ENCODE data around the gene SPPL3.

Gene SPPL3

GRCh38 chr12:120790114-120790513 is 114.0 kb downstream of the SPPL3 start:
- Histone ChIP-seq H3K36me3 (ENCODE audit: insufficient read depth, low read length) (peaks cover 4% of the 10 kb centered on the region), H3K9ac (ENCODE audit: low read depth, low read length) (no peak overlapping the region), H3K4me3 (ENCODE audit: low read length) (no peak overlapping the region), H3K9me3 (replicated peaks; ENCODE audit: low read length) (peaks cover 4% of the 10 kb centered on the region), H3K4me2 (ENCODE audit: low read length) (no peak overlapping the region), H3K27me3 (ENCODE audit: control insufficient read depth, insufficient read depth, low read length) (no peaks in the 10 kb centered on the region), H3K4me1 (ENCODE audit: control insufficient read depth, insufficient read depth, low read length) (no peaks in the 10 kb centered on the region)

GRCh38 chr12:120787889-120788288 is 116.3 kb downstream of the SPPL3 start:
- no peaks in the 10 kb centered on the region for H3K9me3 ChIP-seq (replicated peaks; ENCODE audit: low read length)
- H3K27me3 ChIP-seq (ENCODE audit: control insufficient read depth, insufficient read depth, low read length), result no peaks in the 10 kb centered on the region
- no peak overlapping the region for H3K4me2 ChIP-seq (ENCODE audit: low read length)
- H3K4me1 ChIP-seq (ENCODE audit: control insufficient read depth, insufficient read depth, low read length), result peaks cover 4% of the 10 kb centered on the region
- no peak overlapping the region for H3K9ac ChIP-seq (ENCODE audit: low read depth, low read length)
- no peak overlapping the region for H3K4me3 ChIP-seq (ENCODE audit: low read length)
- peaks cover 4% of the 10 kb centered on the region for H3K36me3 ChIP-seq (ENCODE audit: insufficient read depth, low read length)

- H3K36me3 ChIP-seq (ENCODE audit: insufficient read depth, low read length), result peaks cover 12% of the 10 kb centered on the region
- no peak overlapping the region for H3K4me3 ChIP-seq (ENCODE audit: low read length)
- peaks cover 13% of the 10 kb centered on the region for H3K4me1 ChIP-seq (ENCODE audit: control insufficient read depth, insufficient read depth, low read length)
- H3K9ac ChIP-seq (ENCODE audit: low read depth, low read length), result no peak overlapping the region
- no peaks in the 10 kb centered on the region for H3K27me3 ChIP-seq (ENCODE audit: control insufficient read depth, insufficient read depth, low read length)
- no peak overlapping the region for H3K4me2 ChIP-seq (ENCODE audit: low read length)
- H3K9me3 ChIP-seq (replicated peaks; ENCODE audit: low read length), result no peaks in the 10 kb centered on the region
Observed at GRCh38 chr12:120784804-120785203, 119.4 kb downstream of the SPPL3 start.

- H3K4me2 ChIP-seq (ENCODE audit: low read length), result peak overlapping the region; percentile 30
- H3K9me3 ChIP-seq (replicated peaks; ENCODE audit: low read length), result no peaks in the 10 kb centered on the region
- H3K36me3 ChIP-seq (ENCODE audit: insufficient read depth, low read length), result peaks cover 12% of the 10 kb centered on the region
- H3K27me3 ChIP-seq (ENCODE audit: control insufficient read depth, insufficient read depth, low read length), result no peaks in the 10 kb centered on the region
- no peak overlapping the region for H3K4me3 ChIP-seq (ENCODE audit: low read length)
- peaks cover 13% of the 10 kb centered on the region for H3K4me1 ChIP-seq (ENCODE audit: control insufficient read depth, insufficient read depth, low read length)
- H3K9ac ChIP-seq (ENCODE audit: low read depth, low read length), result no peak overlapping the region
Observed at GRCh38 chr12:120783197-120783596, 121.0 kb downstream of the SPPL3 start.

- no peak overlapping the region for H3K9ac ChIP-seq (ENCODE audit: low read depth, low read length)
- H3K4me3 ChIP-seq (ENCODE audit: low read length), result no peak overlapping the region
- peaks cover 5% of the 10 kb centered on the region for H3K36me3 ChIP-seq (ENCODE audit: insufficient read depth, low read length)
- no peaks in the 10 kb centered on the region for H3K4me1 ChIP-seq (ENCODE audit: control insufficient read depth, insufficient read depth, low read length)
- H3K4me2 ChIP-seq (ENCODE audit: low read length), result no peak overlapping the region
- no peaks in the 10 kb centered on the region for H3K9me3 ChIP-seq (replicated peaks; ENCODE audit: low read length)
- H3K27me3 ChIP-seq (ENCODE audit: control insufficient read depth, insufficient read depth, low read length), result no peaks in the 10 kb centered on the region
Observed at GRCh38 chr12:120775862-120776552, 128.2 kb downstream of the SPPL3 start.

GRCh38 chr12:120774169-120774916 is 129.8 kb downstream of the SPPL3 start:
- peaks cover 5% of the 10 kb centered on the region for H3K36me3 ChIP-seq (ENCODE audit: insufficient read depth, low read length)
- H3K4me2 ChIP-seq (ENCODE audit: low read length), result no peak overlapping the region
- no peaks in the 10 kb centered on the region for H3K27me3 ChIP-seq (ENCODE audit: control insufficient read depth, insufficient read depth, low read length)
- no peak overlapping the region for H3K4me3 ChIP-seq (ENCODE audit: low read length)
- no peaks in the 10 kb centered on the region for H3K9me3 ChIP-seq (replicated peaks; ENCODE audit: low read length)
- no peaks in the 10 kb centered on the region for H3K4me1 ChIP-seq (ENCODE audit: control insufficient read depth, insufficient read depth, low read length)
- H3K9ac ChIP-seq (ENCODE audit: low read depth, low read length), result no peak overlapping the region

- Histone ChIP-seq H3K4me2 (ENCODE audit: low read length) (no peak overlapping the region), H3K4me1 (ENCODE audit: control insufficient read depth, insufficient read depth, low read length) (no peaks in the 10 kb centered on the region), H3K9ac (ENCODE audit: low read depth, low read length) (no peak overlapping the region), H3K9me3 (replicated peaks; ENCODE audit: low read length) (no peaks in the 10 kb centered on the region), H3K36me3 (ENCODE audit: insufficient read depth, low read length) (peaks cover 26% of the 10 kb centered on the region), H3K27me3 (ENCODE audit: control insufficient read depth, insufficient read depth, low read length) (no peaks in the 10 kb centered on the region), H3K4me3 (ENCODE audit: low read length) (no peak overlapping the region)
Observed at GRCh38 chr12:120771097-120771496, 133.1 kb downstream of the SPPL3 start.

- no peak overlapping the region for H3K9ac ChIP-seq (ENCODE audit: low read depth, low read length)
- no peaks in the 10 kb centered on the region for H3K27me3 ChIP-seq (ENCODE audit: control insufficient read depth, insufficient read depth, low read length)
- H3K9me3 ChIP-seq (replicated peaks; ENCODE audit: low read length), result no peaks in the 10 kb centered on the region
- no peak overlapping the region for H3K4me2 ChIP-seq (ENCODE audit: low read length)
- H3K36me3 ChIP-seq (ENCODE audit: insufficient read depth, low read length), result peaks cover 43% of the 10 kb centered on the region
- no peak overlapping the region for H3K4me3 ChIP-seq (ENCODE audit: low read length)
- no peaks in the 10 kb centered on the region for H3K4me1 ChIP-seq (ENCODE audit: control insufficient read depth, insufficient read depth, low read length)
Observed at GRCh38 chr12:120767071-120768024, 136.8 kb downstream of the SPPL3 start.

GRCh38 chr12:120766566-120766965 is 137.6 kb downstream of the SPPL3 start:
- H3K27me3 ChIP-seq (ENCODE audit: control insufficient read depth, insufficient read depth, low read length), result no peaks in the 10 kb centered on the region
- H3K4me1 ChIP-seq (ENCODE audit: control insufficient read depth, insufficient read depth, low read length), result no peaks in the 10 kb centered on the region
- no peak overlapping the region for H3K4me2 ChIP-seq (ENCODE audit: low read length)
- H3K9me3 ChIP-seq (replicated peaks; ENCODE audit: low read length), result no peaks in the 10 kb centered on the region
- no peak overlapping the region for H3K4me3 ChIP-seq (ENCODE audit: low read length)
- H3K9ac ChIP-seq (ENCODE audit: low read depth, low read length), result no peak overlapping the region
- peaks cover 48% of the 10 kb centered on the region for H3K36me3 ChIP-seq (ENCODE audit: insufficient read depth, low read length)

- H3K9ac ChIP-seq (ENCODE audit: low read depth, low read length), result no peak overlapping the region
- no peaks in the 10 kb centered on the region for H3K27me3 ChIP-seq (ENCODE audit: control insufficient read depth, insufficient read depth, low read length)
- no peaks in the 10 kb centered on the region for H3K9me3 ChIP-seq (replicated peaks; ENCODE audit: low read length)
- no peaks in the 10 kb centered on the region for H3K4me1 ChIP-seq (ENCODE audit: control insufficient read depth, insufficient read depth, low read length)
- no peak overlapping the region for H3K4me2 ChIP-seq (ENCODE audit: low read length)
- H3K36me3 ChIP-seq (ENCODE audit: insufficient read depth, low read length), result peaks cover 63% of the 10 kb centered on the region
- H3K4me3 ChIP-seq (ENCODE audit: low read length), result no peak overlapping the region
Observed at GRCh38 chr12:120764816-120765215, 139.3 kb downstream of the SPPL3 start.

GRCh38 chr12:120763250-120763649 is 140.9 kb downstream of the SPPL3 start:
- Histone ChIP-seq H3K4me2 (ENCODE audit: low read length) (no peak overlapping the region), H3K27me3 (ENCODE audit: control insufficient read depth, insufficient read depth, low read length) (no peaks in the 10 kb centered on the region), H3K9ac (ENCODE audit: low read depth, low read length) (no peak overlapping the region), H3K9me3 (replicated peaks; ENCODE audit: low read length) (no peaks in the 10 kb centered on the region), H3K4me1 (ENCODE audit: control insufficient read depth, insufficient read depth, low read length) (no peaks in the 10 kb centered on the region), H3K4me3 (ENCODE audit: low read length) (no peak overlapping the region), H3K36me3 (ENCODE audit: insufficient read depth, low read length) (peaks cover 60% of the 10 kb centered on the region)
